ENCODE results near the gene ROCK1.

Gene ROCK1

DNA sequence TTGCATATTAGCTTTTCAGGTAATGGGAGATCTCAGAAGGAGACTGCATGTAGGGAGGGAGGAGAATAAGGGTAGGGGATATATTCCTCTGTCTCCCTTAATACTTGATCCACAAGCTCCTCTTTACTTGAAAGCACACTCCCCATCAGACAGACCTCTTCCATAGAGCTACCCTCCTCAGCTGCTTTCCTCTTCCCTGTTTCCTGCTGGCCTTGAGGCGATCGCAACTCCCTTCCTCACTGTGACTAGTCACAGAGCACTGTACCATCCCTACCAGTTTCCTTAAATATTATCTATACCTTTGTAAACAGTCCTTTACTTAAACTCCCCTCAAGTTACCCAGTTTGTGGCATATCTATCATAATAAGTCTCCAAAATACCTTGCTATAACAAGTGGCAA is 10.9 kb downstream of the ROCK1 start:
- Histone ChIP-seq H2AFZ (ENCODE audit: low read depth, low read length, severe bottlenecking) (no peak overlapping the region), H3F3A (ENCODE audit: insufficient read depth) (peaks cover 24% of the 10 kb centered on the region; the same call in 1 of the 2 replicates), H3K36me3 (ENCODE audit: low read length) (no peaks in the 10 kb centered on the region), H3K9ac (ENCODE audit: low read length) (no peak overlapping the region), H4K20me1 (ENCODE audit: low read depth, low read length) (peaks cover 64% of the 10 kb centered on the region), H3K9me2 (replicated peaks; ENCODE audit: insufficient read depth, low read length) (no peaks in the 10 kb centered on the region), H3K9me3 (ENCODE audit: insufficient read depth, low read length) (no peaks in the 10 kb centered on the region), H3K79me2 (ENCODE audit: insufficient read depth, low read length) (peaks cover 100% of the 10 kb centered on the region), H3K27ac (ENCODE audit: low read depth, low read length) (no peak overlapping the region), H3K27me3 (ENCODE audit: low read length) (no peaks in the 10 kb centered on the region), H3K4me2 (ENCODE audit: low read depth, low read length, poor library complexity, severe bottlenecking) (peak overlapping the region; percentile 62), H3K4me3 (ENCODE audit: insufficient read depth, low read length, poor library complexity, severe bottlenecking) (no peak overlapping the region)
- TF ChIP-seq EZH2phosphoT487 (conservative IDR thresholded peaks at IDR 0.05; ENCODE audit: low read length) = no peak
- TF ChIP-seq CTCF (IDR thresholded peaks at IDR 0.05; ENCODE audit: insufficient read depth, low read length, poor library complexity, severe bottlenecking) = no peak

DNA sequence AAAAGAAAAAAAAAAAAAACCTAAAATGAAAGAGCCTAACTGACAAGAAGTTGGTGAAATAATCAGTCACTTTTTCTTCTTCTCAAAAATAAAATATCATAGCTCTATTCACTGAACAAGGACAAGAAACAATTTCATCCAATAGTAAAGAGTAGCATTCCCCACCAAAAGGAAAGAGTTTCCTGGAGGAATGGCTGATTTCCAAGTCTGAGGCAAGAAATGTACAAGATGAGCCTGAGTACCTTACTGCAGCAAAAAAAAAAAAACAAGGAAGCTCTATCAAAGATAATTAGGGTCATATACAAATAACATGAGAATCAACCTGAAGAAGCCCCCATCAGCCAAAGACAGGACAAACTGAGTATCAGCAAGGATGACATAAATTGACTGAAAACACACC is 11.5 kb downstream of the ROCK1 start:
- Histone ChIP-seq H2AFZ (ENCODE audit: low read depth, low read length, severe bottlenecking) (no peak overlapping the region), H3K9ac (ENCODE audit: low read length) (no peak overlapping the region), H3K9me2 (replicated peaks; ENCODE audit: insufficient read depth, low read length) (no peaks in the 10 kb centered on the region), H3K36me3 (ENCODE audit: low read length) (no peaks in the 10 kb centered on the region), H3K4me2 (ENCODE audit: low read depth, low read length, poor library complexity, severe bottlenecking) (peak overlapping the region; percentile 62), H3K9me3 (ENCODE audit: insufficient read depth, low read length) (no peaks in the 10 kb centered on the region), H3K27me3 (ENCODE audit: low read length) (no peaks in the 10 kb centered on the region), H4K20me1 (ENCODE audit: low read depth, low read length) (peaks cover 63% of the 10 kb centered on the region), H3K27ac (ENCODE audit: low read depth, low read length) (peak overlapping the region; percentile 27), H3K79me2 (ENCODE audit: insufficient read depth, low read length) (peaks cover 100% of the 10 kb centered on the region), H3F3A (ENCODE audit: insufficient read depth) (peaks cover 24% of the 10 kb centered on the region; the same call in 1 of the 2 replicates), H3K4me3 (ENCODE audit: insufficient read depth, low read length, poor library complexity, severe bottlenecking) (no peak overlapping the region)
- TF ChIP-seq CTCF (IDR thresholded peaks at IDR 0.05; ENCODE audit: insufficient read depth, low read length, poor library complexity, severe bottlenecking) = no peak
- no peak for TF ChIP-seq EZH2phosphoT487 (conservative IDR thresholded peaks at IDR 0.05; ENCODE audit: low read length)

- Histone ChIP-seq H3K79me2 (ENCODE audit: insufficient read depth, low read length) (peaks cover 100% of the 10 kb centered on the region), H3K27ac (ENCODE audit: low read depth, low read length) (peak overlapping the region; percentile 27; the same call in 1 of the 2 replicates), H3K4me3 (ENCODE audit: insufficient read depth, low read length, poor library complexity, severe bottlenecking) (peak overlapping the region; percentile 25), H3K9me3 (ENCODE audit: insufficient read depth, low read length) (no peaks in the 10 kb centered on the region), H4K20me1 (ENCODE audit: low read depth, low read length) (peaks cover 55% of the 10 kb centered on the region), H3K9ac (ENCODE audit: low read length) (peak overlapping the region; percentile 0; the same call in 1 of the 2 replicates), H3K4me2 (ENCODE audit: low read depth, low read length, poor library complexity, severe bottlenecking) (peak overlapping the region; percentile 62), H3K36me3 (ENCODE audit: low read length) (no peaks in the 10 kb centered on the region), H3K9me2 (replicated peaks; ENCODE audit: insufficient read depth, low read length) (no peaks in the 10 kb centered on the region), H3K27me3 (ENCODE audit: low read length) (no peaks in the 10 kb centered on the region), H3F3A (ENCODE audit: insufficient read depth) (peaks cover 24% of the 10 kb centered on the region; the same call in 1 of the 2 replicates), H2AFZ (ENCODE audit: low read depth, low read length, severe bottlenecking) (no peak overlapping the region)
- TF ChIP-seq EZH2phosphoT487 (conservative IDR thresholded peaks at IDR 0.05; ENCODE audit: low read length) (no peak), CTCF (IDR thresholded peaks at IDR 0.05; ENCODE audit: insufficient read depth, low read length, poor library complexity, severe bottlenecking) (no peak)
Observed at GRCh38 chr18:21099442-21099841, 12.2 kb downstream of the ROCK1 start.

All from SU-DHL-6 (cell line).